ENCODE data around the gene MAP7D1. TPM values are rescaled to one million over a fixed set of nuclear protein-coding genes. Genes with fewer than 3 reads are reported as not detected.

The MAP7D1 gene
- total RNA-seq, 1 experiment from 2014 or later: 212 TPM

- ChIA-PET POLR2A (interaction anchor here (0.6 kb wide), 1 partner anchor 10 kb away, joined by 3 read pairs; no protein-coding TSS in a partner anchor), CTCF (no interaction called here)
- Histone ChIP-seq H3K27ac (ENCODE audit: low read length) (no peak overlapping the region), H3K9me3 (ENCODE audit: control insufficient read depth, insufficient read depth, low read depth, low read length) (no peaks in the 10 kb centered on the region), H3K36me3 (ENCODE audit: control insufficient read depth, insufficient read depth, low read length) (no peaks in the 10 kb centered on the region), H3K4me1 (ENCODE audit: control insufficient read depth, insufficient read depth, low read length) (no peaks in the 10 kb centered on the region), H3K27me3 (ENCODE audit: control insufficient read depth, insufficient read depth, low read length) (no peaks in the 10 kb centered on the region), H3K4me3 (ENCODE audit: low read depth in 2 of 2, low read length in 2 of 2) (no peak overlapping the region)
- in situ Hi-C loops (cut with HindIII; ENCODE audit: low pct_unique_long_range_greater_than_20kb, low sequenced_read_pairs) (no loop called here), intact Hi-C loops (cut with micrococcal nuclease; ENCODE audit: unreplicated experiment) (no loop called here)
- no TSS peak for BruUV-seq (replicated peaks)
- DNase-seq (ENCODE audit: low read depth, low spot score) (no peak), ATAC-seq (peak; percentile 24; the same call in 1 of the 2 replicates)
- no peak for TF ChIP-seq TCF7L2 (IDR thresholded peaks at IDR 0.05; ENCODE audit: low read depth, low read length)
- TF ChIP-seq POLR2AphosphoS5 (IDR thresholded peaks at IDR 0.05; ENCODE audit: low read depth, low read length): no peak
- no peak for TF ChIP-seq REST (IDR thresholded peaks at IDR 0.05; ENCODE audit: insufficient read depth in 1 of 2, low read depth in 2 of 2, low read length in 1 of 2)
- no peak for TF ChIP-seq SIN3A (IDR thresholded peaks at IDR 0.05; ENCODE audit: borderline replicate concordance, insufficient read depth, low read depth, low read length)
- no peak for TF ChIP-seq CTCF (IDR thresholded peaks at IDR 0.05)
These were observed 39.1 kb upstream of the MAP7D1 start for GRCh38 chr1:36116901-36117300.

- Histone ChIP-seq H3K36me3 (ENCODE audit: control insufficient read depth, insufficient read depth, low read length) (no peaks in the 10 kb centered on the region), H3K4me1 (ENCODE audit: control insufficient read depth, insufficient read depth, low read length) (no peaks in the 10 kb centered on the region), H3K4me3 (ENCODE audit: low read depth in 2 of 2, low read length in 2 of 2) (no peak overlapping the region), H3K27me3 (ENCODE audit: control insufficient read depth, insufficient read depth, low read length) (no peaks in the 10 kb centered on the region), H3K9me3 (ENCODE audit: control insufficient read depth, insufficient read depth, low read depth, low read length) (no peaks in the 10 kb centered on the region), H3K27ac (ENCODE audit: low read length) (no peak overlapping the region)
- ChIA-PET CTCF (interaction anchor here (0.5 to 1.2 kb wide), 3 partner anchors 16 to 31 kb away, joined by 3 to 6 read pairs (median 3); partner anchors contain the start of gene TRAPPC3), POLR2A (interaction anchor here (0.8 kb wide), 1 partner anchor 16 kb away, joined by 3 read pairs; no protein-coding TSS in a partner anchor)
- no peak for DNase-seq (ENCODE audit: low read depth, low spot score)
- BruUV-seq (replicated peaks): no TSS peak
- in situ Hi-C loops (cut with HindIII; ENCODE audit: low pct_unique_long_range_greater_than_20kb, low sequenced_read_pairs) (no loop called here), intact Hi-C loops (cut with micrococcal nuclease; ENCODE audit: unreplicated experiment) (no loop called here)
- no peak for ATAC-seq
- TF ChIP-seq POLR2AphosphoS5 (IDR thresholded peaks at IDR 0.05; ENCODE audit: low read depth, low read length): no peak
- TF ChIP-seq REST (IDR thresholded peaks at IDR 0.05; ENCODE audit: insufficient read depth in 1 of 2, low read depth in 2 of 2, low read length in 1 of 2): no peak
- TF ChIP-seq CTCF (IDR thresholded peaks at IDR 0.05): no peak
- no peak for TF ChIP-seq SIN3A (IDR thresholded peaks at IDR 0.05; ENCODE audit: borderline replicate concordance, insufficient read depth, low read depth, low read length)
- no peak for TF ChIP-seq TCF7L2 (IDR thresholded peaks at IDR 0.05; ENCODE audit: low read depth, low read length)
These were observed 37.3 kb upstream of the MAP7D1 start for GRCh38 chr1:36118447-36119204.
